ENCODE measurements around the gene CTSE. TPM values are rescaled to one million over a fixed set of nuclear protein-coding genes. Genes with fewer than 3 reads are reported as not detected.

The CTSE gene
- polyA plus RNA-seq, 1 donor: 0.37 TPM

- no peak for DNase-seq
Measured at GRCh38 chr1:206049919-206050600, 26.4 kb upstream of the CTSE start.

- no peak for DNase-seq
Measured at GRCh38 chr1:206049293-206049692, 25.6 kb upstream of the CTSE start.

DNA sequence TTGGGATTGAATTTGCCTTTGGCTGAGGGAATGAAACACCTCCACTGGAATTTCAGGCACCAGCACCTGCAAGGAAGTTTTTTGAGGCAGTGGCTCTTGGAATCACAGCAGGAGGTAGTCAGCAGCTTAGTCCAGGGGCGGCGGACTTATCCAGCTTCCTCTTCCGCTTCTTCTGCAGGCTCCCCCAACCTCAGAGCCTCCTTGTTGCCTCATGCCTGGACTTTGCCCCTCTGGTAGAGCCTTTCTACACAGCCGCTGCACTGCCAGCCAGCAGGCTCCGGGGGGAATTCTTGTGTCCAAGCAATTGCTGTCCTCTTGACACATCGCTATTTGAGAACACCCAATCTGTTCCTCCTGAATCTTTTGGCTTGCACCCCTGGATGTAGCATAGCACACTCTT is 24.9 kb upstream of the CTSE start:
- DNase-seq: no peak

GRCh38 chr1:206047271-206047670 is 23.6 kb upstream of the CTSE start:
- no peak for DNase-seq

DNA sequence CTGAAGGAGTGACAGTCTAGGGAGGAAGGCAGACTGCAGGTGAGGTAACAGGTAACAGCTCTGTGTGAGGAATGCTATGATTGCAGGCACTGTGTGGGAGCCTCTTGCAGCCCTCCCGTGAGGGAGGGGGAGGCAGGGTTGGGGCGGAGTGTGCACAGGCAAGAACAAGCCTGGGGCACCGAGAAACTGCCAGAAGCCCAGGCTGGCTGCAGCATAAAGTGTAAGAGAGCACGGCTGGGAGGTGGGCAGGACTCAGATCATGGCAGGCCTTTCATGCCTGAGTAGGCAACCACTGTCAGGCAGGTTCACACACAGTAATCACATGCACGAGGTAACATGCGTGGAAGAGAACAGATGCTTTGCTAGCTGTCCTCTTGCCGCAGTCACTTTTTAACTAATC is 17.9 kb upstream of the CTSE start:
- DNase-seq: no peak

GRCh38 chr1:206040328-206040727 is 16.6 kb upstream of the CTSE start:
- DNase-seq: no peak

- DNase-seq: no peak
Measured at GRCh38 chr1:206039046-206039973, 15.6 kb upstream of the CTSE start.

DNA sequence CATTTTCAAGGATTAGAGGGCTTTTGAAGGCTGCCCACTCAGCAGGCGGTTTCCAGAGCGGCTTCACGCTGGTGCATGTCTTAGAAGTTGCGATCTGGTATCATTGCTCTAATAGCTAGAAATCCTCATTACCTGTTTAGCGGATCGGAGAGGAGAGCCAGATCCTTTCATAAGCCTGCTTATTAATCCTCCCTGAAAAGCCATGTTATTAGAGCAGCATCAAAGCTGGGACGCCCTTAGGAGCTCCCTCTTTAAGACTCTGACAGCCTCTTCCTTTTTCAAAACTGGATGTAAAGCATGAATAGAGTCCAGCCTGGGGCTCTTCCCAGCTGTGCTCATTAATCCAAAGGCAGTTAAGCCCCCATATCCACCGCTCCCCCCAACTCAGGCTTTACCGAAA is 13.9 kb upstream of the CTSE start:
- DNase-seq: no peak

GRCh38 chr1:206036663-206037455 is 13.2 kb upstream of the CTSE start:
- no peak for DNase-seq

DNA sequence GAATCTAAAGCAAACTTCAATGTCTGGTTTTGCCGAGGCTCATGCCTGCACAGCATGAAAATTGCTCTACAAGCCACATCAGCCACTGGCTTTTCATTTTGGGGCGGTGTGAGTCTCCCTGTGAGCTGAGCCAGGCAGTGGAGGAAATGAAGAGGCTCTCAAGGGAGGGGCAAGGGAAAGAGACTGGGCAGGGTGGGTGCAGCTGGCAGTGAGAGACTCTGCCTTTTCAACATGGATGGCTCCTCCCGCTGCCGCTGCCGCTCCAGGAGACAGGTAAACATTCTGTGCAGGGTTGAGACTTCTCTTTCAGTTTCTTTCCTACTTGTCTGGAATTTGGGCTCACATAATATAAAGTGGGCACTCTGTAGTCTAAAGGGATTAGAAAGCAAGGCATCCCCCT is 11.3 kb upstream of the CTSE start:
- DNase-seq: no peak

DNA sequence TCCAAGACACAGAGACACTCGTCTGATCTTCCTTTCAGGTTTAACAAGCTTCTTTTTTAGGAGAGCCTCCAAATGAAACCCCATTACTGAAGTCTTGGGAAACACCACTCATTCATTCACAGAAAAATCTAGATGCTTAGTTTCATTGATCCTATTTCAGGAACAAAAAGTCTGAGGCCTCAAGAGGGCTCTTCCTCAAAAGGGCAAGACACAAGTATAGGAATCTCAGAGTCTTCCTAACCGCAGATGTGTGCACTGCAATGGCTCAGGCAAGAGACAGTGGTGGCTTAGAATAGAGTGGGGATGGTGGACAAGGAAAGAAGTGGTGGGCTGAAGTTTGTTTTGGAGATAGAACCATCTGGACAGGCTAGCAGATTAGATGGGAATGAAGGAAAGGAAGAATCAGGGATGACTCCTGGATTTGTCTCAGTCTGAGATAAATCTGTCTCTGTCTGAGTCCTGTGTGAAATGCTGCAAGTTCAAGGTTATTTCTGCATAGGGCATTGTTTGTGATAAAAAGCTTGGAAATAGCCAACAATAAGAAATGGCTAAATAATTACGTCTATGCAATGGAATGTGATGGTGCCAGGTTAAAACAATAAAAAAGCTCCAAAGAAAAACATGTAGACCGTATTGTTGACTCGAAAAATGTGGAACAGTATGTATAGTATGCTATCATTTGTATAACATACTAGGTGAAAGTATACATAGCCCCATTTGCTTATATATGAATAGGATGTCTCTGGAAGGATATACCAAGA is 8.9 kb upstream of the CTSE start:
- DNase-seq: no peak

DNA sequence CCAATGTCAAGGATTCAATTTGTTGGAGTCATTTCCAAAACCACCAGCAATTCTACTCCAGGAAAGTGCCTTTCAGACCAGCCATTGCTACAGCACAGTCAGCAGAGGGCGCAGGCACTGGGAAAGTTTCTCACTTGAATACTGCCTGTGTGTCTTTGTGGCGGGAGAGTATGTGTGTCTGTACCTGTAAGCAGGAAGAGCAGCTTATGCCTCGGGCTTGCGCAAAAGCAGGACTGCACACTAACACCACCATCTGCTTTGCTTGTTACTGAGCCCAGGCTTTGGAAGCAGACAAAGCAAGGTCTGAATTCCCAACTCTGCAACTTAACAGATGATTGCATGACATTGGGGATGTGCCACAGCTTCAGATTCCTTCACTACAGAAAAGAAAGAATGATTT is 7.0 kb upstream of the CTSE start:
- peak; percentile 73 for DNase-seq

DNA sequence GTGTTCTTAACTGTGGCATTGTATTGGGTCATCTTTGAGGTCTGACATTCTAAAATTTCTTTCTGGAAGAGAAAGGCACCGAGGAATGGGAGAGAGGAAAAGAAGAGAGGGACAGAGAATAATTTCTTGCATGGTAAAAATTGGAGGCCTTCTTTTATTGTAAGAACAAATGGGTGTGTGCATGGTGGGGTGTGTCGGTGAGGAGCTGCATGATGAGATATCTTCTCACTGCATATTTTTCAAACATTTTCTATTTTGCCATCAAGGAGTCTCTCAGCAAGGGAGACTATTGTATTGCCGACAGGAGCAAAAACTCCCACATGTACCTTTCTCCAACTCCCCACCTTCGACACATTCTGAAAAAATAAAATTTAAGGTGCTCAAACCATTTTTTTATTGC is 6.5 kb upstream of the CTSE start:
- no peak for DNase-seq

GRCh38 chr1:206029484-206029883 is 5.8 kb upstream of the CTSE start:
- peak; percentile 57 for DNase-seq

DNA sequence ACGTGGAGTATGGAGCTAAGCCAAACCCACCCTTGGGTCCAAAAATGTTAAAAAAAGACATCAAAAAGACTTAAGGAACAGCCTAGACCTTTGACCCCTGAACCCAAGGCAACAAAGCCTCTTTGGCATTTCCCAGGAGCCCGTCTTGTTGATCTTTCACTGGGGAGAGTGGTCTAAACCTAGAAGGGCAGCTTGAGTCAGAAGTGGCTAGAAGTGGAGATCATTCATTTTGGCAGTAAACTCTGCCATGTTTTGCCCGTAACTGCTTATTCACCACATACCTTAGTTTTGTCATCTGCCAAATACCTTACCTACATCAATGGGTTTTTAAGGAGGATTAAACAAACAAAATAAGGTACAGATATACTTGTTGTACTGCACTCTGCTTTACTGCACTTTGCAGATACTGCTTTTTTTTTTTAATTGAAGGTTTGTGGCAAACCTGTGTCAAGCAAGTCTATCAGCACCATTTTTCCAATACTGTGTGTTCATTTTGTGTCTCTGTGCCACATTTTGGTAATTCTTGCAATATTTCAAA is 1.7 kb upstream of the CTSE start:
- no peak for DNase-seq

DNA sequence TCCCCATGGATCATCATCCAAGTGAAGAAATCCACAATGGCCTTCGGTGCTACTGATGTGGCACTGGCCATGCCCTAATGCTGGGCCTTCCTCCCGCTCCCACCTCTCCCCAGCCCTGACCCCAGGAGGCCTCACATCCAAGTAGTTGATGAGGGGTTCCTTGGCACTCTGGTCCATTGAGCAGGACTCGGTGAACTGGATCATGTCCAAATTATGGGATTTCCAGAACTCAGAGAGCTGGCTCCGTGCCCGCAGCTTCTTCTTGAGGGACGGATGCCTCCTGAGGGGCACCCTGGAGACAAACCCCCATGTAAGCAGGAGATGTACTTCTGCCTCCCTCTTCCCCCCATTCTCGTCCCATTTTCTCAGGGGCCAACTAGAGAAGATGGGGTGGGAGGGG is 929 bp downstream of the CTSE start:
- no peak for DNase-seq

DNA sequence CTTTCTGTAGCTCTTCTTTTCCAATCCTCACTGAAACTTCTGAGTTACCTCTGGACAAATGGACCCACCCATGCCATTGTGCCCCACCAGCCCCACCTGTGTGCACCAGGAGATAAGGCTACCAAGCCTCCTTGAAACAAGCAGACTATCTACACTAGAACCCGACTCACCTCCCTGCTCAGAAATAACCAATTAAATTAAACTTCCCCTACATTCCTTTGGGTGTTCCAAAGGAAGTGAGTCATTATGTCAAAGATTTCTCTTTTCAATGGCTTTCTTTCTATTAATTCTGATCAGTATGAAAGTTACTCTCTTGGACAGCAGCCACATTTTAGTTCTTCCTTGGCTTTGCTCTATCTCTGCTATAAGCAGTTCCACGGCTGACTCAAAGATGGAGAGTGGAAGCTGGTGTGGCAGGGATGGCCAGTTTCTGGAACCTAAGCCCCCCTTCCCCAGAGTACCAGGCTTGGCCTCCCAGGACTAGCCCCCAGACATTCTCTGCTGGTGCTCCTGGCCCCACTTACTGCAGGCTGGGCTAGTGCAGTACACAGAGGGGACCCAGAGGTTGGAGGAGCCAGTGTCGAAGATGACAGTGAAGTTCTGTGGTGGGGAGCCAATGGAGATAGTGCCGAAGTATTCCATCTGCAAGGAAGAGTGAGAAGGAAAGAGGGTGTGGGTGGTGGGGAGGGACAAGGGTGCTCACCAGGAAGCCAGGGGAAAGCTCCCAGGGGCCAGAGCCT is 1.9 kb downstream of the CTSE start:
- no peak for DNase-seq

DNA sequence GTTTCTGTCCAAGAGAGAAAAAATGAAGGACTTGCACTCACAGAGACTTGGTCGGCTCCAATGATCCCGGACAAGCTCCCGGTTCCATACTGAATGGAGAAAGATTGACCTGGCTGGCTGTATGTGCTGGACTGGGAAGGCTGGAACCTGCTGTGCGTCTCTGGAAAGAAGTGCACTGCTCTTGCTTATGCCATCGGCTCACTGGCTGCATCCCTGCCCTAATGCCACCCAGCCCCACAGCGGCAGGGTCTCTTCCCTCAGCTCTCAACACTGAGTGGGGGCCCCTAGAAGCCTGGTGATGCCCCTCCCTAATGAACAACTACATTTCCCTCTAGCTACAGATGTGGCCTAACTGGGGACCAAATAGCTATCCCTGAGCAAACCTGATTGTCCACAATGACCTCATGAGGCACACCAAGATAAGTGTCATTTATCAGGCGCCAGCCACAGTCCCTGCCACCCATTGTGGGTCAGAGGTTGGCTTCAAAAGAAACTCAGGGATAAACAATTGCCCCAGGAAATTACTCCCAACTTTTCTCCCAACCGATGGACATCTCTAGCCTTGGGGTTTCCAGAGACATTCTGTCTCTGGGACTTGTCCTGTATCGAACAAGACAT is 2.6 kb downstream of the CTSE start:
- no peak for DNase-seq

DNA sequence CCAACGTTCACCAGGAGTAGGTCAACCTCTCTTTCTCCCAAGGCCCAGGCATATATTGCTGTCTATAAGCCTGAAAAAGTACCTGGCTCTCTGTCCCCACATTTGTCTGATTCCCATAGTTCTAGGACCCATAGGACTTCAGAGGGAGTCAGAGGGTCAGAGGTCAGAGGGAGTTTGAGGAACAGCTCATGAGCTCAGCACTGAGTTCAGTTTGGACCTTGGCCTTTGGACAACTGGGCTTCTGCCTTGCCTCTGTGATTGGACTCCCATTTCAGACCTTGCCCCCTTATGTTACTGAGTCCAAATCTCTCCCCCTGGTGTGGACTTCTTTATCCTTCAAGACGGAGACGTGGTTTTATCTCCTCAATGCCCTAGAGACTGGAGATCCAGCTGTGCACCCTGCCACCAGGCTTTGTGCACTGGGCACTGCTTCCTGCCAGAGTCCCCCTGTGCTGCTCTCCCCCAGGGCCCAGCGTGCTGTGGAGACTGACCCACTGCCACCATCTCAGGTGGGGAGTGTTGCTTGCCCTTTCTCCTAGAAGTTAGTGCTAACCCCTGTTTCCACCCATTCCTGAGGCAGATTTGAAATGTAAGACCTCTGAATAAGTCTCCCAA is 3.2 kb downstream of the CTSE start:
- no peak for DNase-seq

DNA sequence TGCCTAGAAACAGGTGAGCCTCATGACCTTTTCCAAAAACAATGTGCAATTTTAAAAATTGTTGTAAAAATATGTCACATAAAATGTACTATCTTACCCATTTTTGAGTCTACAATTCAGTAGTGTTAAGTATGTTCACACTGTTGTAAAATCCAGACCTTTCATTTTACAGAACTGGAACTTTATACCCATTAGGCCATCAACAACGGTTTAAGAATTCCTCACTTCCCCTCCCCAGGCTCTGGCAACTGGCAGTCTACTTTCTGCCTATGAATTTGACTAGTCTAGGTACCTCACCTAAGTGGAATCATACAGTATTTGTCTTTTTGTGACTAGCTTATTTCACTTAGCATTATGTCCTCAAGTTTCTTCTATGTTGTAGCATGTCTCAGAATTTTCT is 8.6 kb downstream of the CTSE start:
- DNase-seq: no peak

DNA sequence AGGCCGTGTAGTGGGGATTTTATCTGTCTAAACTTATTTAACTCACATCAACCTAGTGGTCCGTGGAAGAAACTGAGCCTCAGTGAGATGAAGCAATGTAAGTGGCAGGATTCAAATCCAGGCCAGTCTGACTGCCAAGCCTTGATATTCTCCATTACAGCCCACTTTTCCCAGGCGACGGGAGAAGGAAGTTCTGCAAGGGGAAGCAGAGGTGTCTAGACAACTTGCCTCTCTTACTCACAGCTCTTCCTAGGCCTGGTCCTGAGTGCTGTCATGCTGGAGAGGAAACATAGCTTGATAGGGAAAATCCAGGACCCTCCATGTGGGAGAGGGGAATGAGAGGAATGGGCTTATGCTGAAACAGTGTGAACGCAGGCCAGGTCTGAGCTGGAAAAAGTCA is 9.1 kb downstream of the CTSE start:
- no peak for DNase-seq
